Embryonic facial prominence (tissue), 1 donor: ENCODE data around the gene FUT7.

Source experiments
- DNase-seq: peaks from one replicate; pipeline ENCODE4 v3.0.0-alpha.2; 2016; ENCODE audit errors: extremely low spot score

FUT7 gene

DNA sequence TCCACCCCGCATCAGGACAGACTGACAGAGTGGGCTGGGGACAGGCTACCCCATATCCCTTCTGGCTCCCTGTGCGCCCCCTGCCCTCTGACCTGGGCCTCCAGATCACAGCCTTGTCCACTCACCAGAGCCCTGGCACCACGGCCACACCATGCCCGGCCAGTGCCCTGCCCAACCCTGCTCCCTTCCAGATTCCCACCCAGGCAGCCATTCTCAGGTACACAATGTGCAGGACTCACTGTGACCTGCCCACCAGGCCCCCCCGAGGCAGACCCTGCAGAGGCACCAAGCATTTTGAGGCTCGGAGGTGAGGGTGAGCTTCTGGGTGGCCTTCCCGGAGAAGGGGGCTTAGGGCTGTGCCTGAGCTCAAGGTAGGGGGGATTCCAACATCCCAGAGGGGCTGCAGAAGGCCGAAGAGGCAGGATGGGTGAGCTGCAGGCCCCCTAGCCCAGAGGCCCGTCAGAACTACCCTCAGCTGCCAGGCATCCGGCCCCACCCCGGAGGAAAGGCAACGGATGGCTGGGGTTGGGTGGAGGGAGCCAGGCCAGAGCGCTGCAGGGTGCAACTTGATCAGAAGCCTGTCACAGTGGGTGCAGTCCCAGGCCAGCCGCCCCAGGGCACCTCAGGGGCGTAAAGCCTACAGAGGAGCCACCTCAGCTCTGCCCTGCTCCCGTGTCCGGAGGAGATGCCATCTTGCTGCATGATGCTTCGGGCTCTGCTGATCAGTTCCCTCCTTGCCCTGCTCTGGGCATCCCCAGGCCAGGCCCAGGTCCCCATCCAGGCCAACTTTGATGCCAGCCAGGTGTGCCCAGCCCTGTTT is 49.4 kb downstream of the FUT7 start, which contains the start of gene LCNL1:
Gene LCNL1 (plus strand): TSS at position 762 of the 820 bp plus-strand sequence. CDS start 594 bp downstream, outside the sequence.
- DNase-seq = no peak

DNA sequence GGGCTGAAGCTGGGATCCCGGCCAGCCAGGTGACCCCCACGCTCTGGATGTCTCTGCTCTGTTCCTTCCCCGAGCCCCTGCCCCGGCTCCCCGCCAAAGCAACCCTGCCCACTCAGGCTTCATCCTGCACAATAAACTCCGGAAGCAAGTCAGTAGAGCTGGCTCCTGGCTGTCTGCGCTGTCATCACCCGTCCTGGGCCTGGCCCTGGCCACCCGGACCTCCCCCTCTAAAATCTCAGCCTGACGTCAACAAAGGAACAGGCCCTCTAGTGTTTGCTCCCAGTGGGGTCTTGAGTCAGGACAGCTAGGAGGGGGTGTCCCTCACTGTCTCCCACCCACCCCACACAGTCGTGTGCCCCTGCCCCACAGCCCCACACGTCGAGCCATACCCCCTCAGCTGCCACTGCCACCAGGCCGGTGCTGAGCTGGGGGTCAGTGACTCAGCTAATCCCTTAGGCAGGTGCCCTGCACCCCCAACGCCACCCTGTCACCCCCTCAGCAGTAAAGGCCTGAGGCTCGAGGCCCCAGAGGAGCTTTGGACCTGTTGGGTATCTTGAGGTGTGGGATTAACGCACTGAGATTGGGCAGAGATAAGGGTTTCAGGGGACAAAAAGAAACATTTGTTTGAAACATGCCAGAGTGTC is 50.2 kb downstream of the FUT7 start:
- DNase-seq = no peak

DNA sequence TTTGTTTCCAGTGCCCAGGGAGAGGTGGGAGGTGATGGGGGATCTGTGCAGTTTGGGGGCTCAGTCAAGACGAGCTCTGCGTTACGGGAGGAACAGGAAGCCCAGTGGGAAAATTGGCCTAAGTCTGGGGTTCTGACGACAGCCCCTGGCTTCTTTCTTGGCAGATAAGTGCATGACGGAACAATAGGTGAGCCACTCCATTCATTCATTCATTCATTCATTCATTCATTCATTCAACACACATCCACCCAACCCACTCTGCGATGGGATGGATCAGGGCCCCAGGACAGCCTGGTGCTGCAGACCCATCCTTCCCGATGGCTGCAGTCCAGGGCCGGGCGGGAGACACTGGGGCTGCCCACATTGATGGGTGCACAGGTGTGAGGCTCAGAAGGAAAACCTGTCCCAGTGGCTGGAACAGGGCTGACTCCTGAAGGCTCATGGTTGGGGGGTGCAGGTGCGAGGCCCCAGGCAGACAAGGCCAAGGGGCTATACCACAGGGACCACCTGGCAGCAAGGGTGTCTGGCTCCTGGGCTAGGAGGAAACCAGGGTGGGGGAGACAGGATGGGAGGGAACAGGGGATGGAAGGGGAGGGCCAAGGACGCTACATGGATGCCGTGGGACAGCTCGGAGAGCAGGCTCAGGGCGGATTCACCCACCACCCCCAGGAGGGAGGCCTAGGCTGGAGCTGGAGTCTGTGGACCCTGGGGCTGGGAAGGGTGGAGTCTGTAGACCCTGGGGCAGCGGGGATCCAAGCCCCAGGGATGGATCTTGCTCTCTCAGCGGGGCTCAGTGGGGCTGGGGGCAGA is 51.0 kb downstream of the FUT7 start:
- DNase-seq = no peak
